ENCODE data around the gene PLA2G12B.
"Not testable (repeated sequence)": the region's sequence is repeated elsewhere in the genome, so short reads cannot be mapped to it uniquely, and the experiment has no call there.

GRCh38 chr10:72995459-72995858 lies 40.9 kb upstream of the PLA2G12B start:
- TF ChIP-seq, protein P1, sequence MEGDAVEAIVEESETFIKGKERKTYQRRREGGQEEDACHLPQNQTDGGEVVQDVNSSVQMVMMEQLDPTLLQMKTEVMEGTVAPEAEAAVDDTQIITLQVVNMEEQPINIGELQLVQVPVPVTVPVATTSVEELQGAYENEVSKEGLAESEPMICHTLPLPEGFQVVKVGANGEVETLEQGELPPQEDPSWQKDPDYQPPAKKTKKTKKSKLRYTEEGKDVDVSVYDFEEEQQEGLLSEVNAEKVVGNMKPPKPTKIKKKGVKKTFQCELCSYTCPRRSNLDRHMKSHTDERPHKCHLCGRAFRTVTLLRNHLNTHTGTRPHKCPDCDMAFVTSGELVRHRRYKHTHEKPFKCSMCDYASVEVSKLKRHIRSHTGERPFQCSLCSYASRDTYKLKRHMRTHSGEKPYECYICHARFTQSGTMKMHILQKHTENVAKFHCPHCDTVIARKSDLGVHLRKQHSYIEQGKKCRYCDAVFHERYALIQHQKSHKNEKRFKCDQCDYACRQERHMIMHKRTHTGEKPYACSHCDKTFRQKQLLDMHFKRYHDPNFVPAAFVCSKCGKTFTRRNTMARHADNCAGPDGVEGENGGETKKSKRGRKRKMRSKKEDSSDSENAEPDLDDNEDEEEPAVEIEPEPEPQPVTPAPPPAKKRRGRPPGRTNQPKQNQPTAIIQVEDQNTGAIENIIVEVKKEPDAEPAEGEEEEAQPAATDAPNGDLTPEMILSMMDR (IDR thresholded peaks at IDR 0.05) = not testable (repeated sequence)
- TF ChIP-seq POLR2AphosphoS5 (IDR thresholded peaks at IDR 0.05; ENCODE audit: insufficient read depth in 1 of 2, low read depth in 1 of 2); POLR2A (IDR thresholded peaks at IDR 0.05): not testable (repeated sequence)
